Epithelial cell of esophagus (primary cell): Measurements from ENCODE around the gene FAR2.

ENCODE experiments used
- DNase-seq: peaks from one replicate; pipeline ENCODE4 v3.0.0; 2010; ENCODE audit warnings: low read depth
- H3K4me3 ChIP-seq: 2 replicates; pipeline ENCODE4 v1.5.1; 2011; ENCODE audit warnings: mild to moderate bottlenecking, low read length, control low read depth
- TF ChIP-seq, protein P1 (sequence below): IDR thresholded peaks from 2 replicates; pipeline ENCODE4 v1.5.1; 2011; ENCODE audit warnings: low read depth, mild to moderate bottlenecking, low read length, control low read depth, inconsistent platforms; ENCODE audit not compliant: insufficient read depth; ENCODE audit errors: missing control alignments

Gene FAR2

DNA sequence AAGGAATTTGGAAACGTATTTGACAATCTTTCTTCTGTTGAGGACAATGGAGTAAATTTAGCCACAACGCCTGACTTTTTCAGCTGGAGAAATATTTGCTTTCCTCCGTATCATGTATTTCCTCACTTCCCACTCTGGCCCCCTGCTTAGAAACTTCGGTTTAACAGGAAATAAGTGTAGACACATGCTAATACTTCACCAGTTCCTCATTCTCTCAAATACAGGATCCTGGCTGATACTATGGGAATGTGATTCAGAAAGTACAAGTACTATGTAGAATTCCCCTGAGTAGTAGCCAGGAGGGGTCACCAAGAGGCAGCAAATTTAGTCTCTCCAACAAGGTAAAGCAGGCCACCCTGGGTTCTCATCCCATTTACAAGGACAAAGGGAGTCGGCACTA, 58.0 kb downstream of the FAR2 start:
- no peak for DNase-seq
- no peak overlapping the region for H3K4me3 ChIP-seq

DNA sequence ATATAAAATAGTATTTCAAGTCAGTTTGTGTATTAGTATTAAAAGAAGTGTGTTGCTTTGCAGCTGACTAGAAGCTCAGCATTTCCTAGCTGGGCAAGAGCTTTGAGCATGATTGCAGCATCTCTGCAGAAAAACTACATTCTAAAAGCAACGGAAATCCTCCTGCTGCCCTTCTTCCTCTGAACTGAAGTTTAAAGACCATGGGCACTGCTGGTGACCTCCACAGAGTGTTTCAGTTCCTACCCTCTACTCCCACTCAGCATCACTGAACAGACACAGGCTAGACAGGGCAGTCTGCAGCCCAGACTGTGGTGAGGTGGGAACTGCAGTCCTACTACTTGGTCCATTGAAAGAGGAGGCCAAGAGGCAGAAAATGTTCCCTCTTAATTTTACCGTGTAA, 59.0 kb downstream of the FAR2 start:
- no peak overlapping the region for H3K4me3 ChIP-seq
- no peak for DNase-seq
- TF ChIP-seq, protein P1, sequence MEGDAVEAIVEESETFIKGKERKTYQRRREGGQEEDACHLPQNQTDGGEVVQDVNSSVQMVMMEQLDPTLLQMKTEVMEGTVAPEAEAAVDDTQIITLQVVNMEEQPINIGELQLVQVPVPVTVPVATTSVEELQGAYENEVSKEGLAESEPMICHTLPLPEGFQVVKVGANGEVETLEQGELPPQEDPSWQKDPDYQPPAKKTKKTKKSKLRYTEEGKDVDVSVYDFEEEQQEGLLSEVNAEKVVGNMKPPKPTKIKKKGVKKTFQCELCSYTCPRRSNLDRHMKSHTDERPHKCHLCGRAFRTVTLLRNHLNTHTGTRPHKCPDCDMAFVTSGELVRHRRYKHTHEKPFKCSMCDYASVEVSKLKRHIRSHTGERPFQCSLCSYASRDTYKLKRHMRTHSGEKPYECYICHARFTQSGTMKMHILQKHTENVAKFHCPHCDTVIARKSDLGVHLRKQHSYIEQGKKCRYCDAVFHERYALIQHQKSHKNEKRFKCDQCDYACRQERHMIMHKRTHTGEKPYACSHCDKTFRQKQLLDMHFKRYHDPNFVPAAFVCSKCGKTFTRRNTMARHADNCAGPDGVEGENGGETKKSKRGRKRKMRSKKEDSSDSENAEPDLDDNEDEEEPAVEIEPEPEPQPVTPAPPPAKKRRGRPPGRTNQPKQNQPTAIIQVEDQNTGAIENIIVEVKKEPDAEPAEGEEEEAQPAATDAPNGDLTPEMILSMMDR = no peak

More for the DNA sequence above, 58.0 kb downstream of the FAR2 start:
- TF ChIP-seq, protein P1 = no peak

DNA sequence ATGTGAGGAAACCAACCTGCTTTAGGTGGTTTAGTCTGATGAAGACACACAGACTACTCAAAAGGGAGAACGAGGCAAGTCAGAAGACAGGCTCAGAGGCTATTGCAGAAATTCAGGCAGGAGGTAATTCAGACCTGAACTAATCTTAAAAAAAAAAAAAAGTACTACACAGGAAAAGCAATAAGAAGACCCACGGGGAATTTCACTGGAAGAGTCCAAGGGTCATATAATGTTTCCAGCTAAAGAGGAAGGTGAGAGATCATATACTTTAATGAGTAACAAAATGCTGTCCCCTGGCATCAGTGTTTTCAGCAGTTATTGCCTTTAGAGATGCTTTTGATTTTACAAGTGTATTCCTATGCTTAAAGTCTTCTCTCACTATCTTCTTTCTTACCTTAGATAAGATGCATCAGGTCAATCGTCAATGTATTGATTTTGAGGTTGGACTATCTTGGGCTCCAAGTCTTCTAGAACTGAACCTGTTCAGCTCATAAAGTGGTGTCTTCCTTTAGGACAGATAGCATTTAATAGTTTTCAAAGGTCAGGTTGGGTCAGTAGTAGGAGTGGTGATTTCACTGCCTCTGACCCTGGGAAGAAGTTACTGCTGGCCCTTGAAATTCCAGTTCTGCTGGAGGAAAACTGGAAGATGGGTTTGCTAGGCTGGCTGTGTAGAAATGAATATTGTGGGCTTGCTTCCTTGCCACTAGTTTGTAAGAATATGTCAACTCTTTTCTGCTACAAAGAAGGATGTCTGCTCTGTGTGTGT, 60.0 kb downstream of the FAR2 start:
- no peak overlapping the region for H3K4me3 ChIP-seq
- TF ChIP-seq, protein P1 = no peak
- DNase-seq = no peak

DNA sequence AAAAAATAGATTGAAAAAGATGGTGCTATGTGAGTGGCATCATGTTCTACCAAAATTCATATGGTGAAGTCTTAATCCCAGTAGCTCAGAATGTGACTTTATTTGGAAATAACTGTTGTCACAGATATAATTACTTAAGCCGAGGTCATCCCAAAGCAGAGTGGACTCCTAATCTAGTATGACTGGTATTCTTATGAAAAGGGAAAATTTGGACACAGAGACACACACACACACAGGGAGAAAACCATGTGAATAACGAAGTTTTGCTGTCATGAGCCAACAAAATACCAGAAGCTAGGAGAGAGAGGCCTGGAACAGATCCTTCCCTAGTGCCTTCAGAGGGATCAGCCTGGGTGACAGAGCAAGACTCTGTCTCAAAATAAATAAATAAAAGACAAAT, 62.6 kb downstream of the FAR2 start:
- H3K4me3 ChIP-seq = no peak overlapping the region
- DNase-seq = no peak
- TF ChIP-seq, protein P1 = no peak

DNA sequence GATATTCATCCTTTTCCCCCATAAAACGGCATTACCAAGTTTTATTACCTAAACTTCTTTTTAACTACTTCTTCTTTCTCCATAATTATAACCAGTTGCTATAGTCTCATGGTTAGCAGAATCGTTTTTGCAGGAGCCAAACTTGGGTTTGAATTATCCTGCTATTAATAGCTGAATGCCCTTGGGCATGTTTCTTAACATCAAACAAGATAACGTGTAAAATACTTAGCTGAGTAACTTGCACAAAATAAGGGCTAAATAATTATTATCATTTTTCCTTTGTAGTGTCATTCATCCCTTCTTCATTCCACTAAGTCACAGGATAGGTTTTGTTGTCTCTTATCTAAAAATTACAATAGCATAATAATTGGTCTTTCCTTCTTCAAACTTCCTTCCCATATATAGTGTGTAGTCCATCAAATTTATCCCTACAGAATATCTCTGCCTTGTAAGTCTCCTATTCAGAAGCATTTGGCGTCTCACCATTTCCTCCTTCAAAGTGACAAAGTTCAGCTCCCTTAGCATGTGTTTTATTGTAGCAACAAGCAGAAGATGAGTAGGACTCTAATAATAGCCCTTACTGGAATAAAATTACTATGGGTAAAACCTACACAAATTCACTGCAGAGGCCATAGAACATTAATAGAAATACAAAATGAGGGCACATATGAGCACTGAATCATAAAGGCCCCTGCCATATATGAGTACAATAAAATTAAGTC, 63.8 kb downstream of the FAR2 start:
- DNase-seq = no peak
- H3K4me3 ChIP-seq = no peak overlapping the region
- TF ChIP-seq, protein P1 = no peak

DNA sequence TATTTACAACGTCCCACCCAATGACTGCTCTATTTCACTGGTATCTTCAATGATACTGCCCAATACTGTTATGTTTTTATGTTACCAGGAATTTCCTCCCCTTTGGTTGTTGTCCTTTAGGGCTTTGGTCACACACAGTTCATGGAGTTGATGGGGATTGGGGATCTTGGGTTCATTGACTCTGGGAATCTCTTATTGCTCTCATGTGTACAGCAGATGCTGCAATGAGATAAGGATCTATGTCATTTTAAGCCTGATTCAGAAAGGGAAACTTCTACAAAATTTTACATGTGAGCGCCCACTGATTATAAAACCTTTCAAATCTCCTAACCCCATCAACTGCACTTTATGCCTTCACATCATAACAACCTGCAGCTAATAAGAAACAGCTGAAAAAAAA, 67.2 kb downstream of the FAR2 start:
- TF ChIP-seq, protein P1 = no peak
- no peak for DNase-seq
- no peak overlapping the region for H3K4me3 ChIP-seq
